ENCODE results near the gene LYPD3.
"Not testable (repeated sequence)": the region's sequence is repeated elsewhere in the genome, so short reads cannot be mapped to it uniquely, and the experiment has no call there.

LYPD3 gene

DNA sequence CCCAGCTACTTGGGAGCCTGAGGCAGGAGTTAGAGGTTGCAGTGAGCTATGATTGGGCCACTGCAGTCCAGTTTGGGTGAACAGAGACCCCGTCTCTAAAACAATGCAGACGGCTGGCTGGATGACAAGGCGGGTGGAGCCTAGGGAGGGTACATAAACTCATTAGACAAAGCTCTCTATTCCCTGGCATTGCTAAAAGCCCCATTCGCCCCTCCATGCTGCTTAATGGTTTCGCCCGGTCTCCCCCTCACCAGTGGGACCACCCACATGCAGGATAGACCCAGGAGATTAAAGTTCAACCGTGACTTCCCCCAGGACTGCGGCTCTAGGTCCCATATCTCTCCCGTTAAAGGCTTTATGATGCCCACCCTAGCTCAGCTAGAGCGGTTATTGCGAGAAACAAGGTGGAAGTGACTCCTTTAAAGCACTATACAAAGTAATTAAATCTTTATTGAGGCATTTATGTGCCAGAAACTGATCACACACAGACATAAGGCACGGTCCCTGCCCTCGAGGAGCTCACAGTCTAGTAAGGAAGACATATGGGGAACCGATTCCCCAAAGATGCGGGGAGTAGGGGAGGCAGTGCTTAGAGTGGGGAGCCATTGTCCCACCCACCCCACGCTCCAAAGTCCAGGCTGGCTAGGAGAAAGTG lies 4.9 kb downstream of the LYPD3 start:
- DNase-seq: no peak

DNA sequence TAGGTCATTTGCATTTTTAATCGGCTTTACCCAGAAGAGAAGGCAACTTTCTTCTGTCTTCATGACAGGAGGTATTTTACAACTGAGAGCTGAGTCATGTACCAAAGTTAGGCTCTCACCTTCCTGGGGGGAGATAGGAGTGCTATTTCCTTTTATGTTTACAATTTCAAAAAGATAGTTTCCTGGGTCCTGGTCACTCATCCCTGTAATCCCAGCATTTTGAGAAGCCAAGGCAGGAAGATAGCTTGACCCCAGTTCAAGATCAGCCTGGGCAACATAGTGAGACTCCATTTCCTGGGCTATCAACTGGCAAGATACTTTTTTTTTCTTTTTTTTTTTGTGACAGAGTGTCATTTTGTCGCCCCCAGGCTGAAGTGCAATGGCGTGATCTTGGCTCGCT lies 7.6 kb downstream of the LYPD3 start:
- no peak for DNase-seq

DNA sequence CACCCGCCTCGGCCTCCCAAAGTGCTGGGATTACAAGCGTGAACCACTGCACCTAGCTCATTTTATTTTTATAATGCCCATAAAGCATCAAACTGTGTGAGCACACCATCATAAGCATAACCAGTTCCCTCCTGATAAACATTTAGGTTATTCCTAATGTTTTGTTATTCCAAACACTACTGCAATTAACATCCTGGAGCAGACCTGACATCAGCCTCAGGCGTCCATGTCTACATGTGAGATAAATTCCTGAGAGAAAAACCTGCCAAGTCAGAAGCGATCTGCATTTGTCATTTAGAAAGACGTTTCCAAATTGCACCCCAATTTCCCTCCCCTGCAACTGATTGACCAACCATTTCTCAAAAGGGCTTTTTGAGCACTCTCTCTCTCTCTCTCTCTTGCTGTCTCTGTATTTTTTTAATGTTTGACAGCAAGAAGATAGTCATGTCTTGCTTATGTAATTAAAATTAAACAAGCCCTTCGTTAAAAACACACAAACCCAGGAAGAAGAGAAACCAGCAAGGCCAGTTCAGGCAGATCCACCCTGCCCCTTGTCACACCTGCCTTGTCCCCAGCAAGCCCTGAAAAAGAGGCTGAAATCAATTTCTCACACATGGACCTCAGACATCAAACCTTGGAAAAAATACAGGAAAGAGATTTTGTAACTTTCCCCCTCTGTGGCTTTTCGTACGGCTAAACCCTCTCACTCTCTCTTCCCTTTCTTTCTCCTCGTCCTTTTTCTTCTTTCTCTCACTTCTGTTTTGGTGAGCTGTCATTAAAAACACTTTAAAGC lies 9.9 kb downstream of the LYPD3 start:
- DNase-seq: no peak

DNA sequence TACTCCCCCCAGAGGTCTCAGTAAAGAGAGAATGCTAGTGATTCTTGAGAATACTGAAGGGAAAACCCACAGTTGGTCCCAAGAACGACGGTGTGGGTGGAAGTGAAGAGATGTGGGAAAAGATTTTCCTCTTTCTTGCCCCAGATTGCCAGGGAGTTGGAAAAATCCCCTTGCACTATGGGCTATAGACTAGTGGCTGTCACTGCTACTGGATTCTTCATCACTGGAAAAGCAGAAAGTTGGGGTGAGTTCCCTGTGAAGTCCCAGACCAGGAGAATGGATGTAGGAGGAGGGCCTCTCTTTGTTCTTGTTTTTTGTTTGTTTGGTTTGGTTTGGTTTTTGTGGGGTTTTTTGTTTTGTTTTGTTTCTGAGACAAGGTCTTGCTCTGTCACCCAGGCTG lies 11.4 kb downstream of the LYPD3 start:
- DNase-seq: no peak

- DNase-seq: no peak
These were observed 12.8 kb downstream of the LYPD3 start for GRCh38 chr19:43452582-43452981.

DNA sequence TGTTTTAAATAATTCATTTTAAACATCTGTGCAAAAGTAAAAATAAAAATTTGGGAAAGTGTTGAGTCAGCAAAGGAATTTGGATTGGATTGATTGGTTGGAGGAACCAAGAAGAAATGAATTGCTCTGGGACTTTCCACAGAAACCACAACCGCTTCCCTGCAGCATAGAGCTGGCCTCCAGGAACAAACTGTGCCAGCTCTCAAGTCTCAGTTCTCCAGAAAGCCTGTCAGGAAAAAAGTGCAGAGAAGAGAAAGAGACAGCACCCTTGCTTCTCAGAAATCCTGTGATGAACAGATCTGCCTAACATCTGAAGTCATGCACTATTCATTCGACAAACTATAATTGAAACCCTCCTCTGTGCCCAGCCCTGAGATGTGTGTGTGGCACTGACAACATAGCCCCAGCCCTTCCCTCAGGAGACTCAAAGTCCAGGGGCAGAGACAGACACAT lies 14.8 kb downstream of the LYPD3 start:
- no peak for DNase-seq

GRCh38 chr19:43447655-43448054 lies 17.8 kb downstream of the LYPD3 start:
- no peak for DNase-seq

DNA sequence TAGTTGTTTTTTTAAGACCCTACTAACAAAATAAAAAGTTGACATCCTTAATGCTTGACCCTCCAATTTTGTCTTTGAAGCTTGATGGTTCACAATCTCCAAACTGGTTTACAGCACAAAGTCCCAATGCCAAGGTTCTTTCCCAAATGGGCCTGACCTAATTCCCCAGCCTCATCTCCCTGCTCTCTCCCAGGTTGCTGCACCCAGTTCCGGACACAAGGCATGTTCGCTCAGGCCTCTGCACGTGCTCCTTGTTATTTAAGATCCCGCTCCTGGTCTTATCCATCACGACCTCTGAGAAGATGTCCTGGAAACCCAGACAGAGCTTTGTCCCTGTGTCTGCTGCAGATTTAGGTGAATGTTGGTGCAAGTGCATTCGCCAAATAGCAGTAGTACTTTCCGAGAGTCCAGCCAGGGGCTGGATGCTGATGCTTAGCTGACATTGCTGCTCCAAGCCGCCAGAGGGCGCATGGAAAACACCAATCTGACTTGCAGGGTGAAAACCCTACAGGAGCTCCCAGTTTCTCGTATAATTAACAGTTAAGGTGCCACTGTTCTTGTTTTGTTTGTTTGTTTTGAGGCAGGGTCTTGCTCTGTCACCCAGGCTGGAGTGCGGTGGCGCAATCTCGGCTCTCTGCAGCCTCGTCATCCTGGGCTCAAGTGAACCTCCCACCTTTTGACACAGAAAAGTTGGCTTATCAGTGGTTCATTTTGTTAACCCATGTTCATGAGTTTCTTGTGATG lies 18.5 kb downstream of the LYPD3 start:
- peak; percentile 17 for DNase-seq

GRCh38 chr19:43445426-43445825 lies 20.0 kb downstream of the LYPD3 start:
- DNase-seq: no peak

DNA sequence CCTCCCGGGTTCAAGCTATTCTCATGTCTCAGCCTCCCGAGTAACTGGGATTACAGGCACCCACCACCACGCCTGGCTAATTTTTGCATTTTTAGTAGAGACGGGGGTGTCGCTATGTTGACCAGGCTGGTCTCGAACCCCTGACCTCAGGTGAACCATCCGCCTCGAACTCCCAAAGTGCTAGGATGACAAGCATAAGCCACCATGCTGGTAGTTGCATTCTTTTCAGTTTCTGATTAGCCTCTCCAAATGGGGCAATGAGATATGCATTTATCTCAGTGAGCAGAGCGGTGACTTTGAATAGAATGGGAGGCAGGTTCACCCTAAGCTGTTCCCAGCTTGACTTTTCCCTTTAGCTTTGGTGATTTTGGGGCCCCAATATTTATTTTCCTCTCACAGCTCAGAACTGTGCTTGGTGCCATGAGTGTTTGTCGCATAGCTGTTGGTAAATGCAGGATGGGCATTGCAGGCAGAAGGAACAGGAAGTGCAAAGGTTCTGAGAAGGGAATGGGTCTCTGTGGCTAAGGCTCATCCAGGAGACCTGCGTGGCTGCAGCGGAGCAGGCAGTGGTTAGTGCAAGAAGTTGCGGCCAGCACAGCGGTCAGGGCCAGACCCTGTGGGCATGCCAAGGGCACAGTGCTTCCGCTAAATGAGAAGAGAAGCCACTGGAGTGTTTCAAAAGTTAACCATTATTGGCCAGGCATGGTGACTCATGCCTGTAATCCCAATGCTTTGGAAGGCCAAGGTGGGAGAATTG lies 20.7 kb downstream of the LYPD3 start:
- DNase-seq: no peak

DNA sequence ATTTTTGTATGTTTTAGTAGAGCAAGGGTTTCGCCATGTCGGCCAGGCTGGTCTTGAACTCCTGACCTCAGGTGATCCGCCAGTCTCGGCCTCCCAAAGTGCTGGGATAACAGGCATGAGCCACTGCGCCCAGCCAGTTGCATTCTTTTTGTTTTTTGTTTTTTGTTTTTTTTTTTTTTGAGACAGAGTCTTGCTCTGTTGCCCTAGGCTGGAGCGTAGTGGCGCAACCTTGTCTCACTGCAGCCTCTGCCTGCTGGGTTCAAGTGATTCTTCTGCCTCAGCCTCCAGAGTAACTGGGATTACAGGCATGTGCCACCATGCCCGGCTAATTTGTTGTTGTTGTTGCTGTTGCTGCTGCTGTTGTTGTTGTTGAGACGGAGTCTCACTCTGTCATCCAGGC lies 21.3 kb downstream of the LYPD3 start:
- DNase-seq: not testable (repeated sequence)

- DNase-seq: no peak
These were observed 23.7 kb downstream of the LYPD3 start for GRCh38 chr19:43441716-43442115.

DNA sequence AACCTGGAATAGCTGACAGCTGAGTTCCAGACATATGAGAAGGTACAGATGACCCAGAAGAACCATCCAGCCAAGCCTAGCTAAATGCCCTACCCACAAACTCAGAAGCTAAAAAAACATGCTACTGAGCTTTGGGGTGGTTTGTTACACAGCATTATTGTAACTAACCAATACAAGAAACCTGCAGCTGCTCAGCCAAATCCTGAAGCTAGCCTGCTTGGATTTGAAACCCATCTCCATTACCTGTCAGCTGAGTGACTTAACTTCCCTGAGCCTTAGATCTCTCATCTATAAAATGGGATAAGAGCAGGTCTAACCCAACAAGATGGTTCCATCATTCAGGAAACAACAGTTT lies 25.7 kb downstream of the LYPD3 start:
- no peak for DNase-seq

DNA sequence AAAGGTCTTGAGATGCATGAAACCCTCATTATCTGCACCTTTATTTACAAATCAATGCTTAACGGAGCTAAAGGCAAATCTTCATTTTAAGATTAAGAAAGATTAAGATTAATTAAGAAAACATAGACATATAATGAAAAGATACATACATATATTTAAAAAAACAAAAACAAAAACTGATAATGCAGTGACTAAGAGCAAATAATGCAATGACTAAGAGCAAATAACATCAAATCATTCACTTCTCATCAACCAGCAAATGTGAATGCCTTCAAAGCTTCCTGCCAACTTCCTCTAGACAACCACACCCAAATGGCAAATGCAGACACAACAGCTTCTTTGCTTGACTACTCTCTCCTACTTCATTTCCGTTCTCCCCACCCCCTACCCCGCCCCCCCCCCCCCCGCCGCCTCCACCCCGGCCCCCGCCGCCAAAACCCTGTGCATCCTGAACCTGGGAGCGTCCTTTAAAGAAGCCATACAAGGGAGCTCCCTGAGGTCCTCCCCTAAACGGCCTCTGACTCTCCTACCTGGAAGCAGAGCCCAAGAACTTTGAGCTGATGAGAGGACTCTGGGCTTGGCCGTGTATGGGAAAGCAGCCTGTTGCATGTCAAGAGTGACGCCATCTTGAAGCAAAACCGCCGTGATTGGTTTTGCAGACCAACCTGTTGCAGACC lies 26.2 kb downstream of the LYPD3 start:
- no peak for DNase-seq

GRCh38 chr19:43438291-43439031 lies 26.9 kb downstream of the LYPD3 start:
- no peak for DNase-seq

- no peak for DNase-seq
These were observed 27.7 kb downstream of the LYPD3 start for GRCh38 chr19:43437712-43438111.

DNA sequence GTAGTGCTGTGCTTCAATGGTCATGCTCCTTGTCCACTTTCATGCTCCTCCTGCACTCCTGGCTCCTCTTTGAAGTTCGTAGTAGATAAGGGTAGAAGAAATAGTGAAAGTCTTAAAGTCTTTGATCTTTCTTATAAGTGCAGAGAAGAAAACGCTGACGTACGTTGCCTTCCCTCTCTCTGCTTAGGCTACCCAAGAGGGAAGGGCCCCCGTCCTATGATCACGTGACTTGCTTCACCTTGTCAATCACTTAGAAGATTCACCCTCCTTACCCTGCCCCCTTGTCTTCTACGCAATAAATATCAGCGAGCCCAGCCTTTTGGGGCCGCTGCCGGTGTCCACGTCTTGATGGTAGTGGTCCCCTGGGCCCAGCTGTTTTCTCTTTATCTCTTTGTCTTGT lies 28.1 kb downstream of the LYPD3 start:
- not testable (repeated sequence) for DNase-seq

GRCh38 chr19:43435775-43436174 lies 29.6 kb downstream of the LYPD3 start:
- no peak for DNase-seq

- no peak for DNase-seq
These were observed 31.7 kb downstream of the LYPD3 start for GRCh38 chr19:43433689-43434088.

- no peak for DNase-seq
These were observed 32.1 kb downstream of the LYPD3 start for GRCh38 chr19:43433358-43433673.

DNA sequence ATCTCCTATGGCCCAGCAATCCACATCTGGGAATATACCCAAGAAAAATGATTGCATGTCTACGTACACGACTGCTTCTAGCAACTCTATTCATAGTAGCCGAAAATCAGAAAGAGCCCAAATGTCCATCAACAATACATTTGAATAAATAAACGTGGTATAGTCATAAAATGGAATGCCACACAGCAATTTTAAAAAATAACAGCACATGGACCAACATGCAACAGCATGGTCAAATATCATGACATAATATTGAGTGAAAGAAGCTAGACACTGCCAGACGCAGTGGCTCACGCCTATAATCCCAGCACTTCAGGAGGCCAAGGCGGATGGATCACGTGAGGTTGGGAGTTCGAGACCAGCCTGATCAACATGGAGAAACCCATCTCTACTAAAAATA lies 34.4 kb downstream of the LYPD3 start:
- DNase-seq: no peak

GRCh38 chr19:43430142-43430710 lies 35.2 kb downstream of the LYPD3 start:
- DNase-seq: no peak
